Measurements from ENCODE around the gene TFDP2.

GRCh38 chr3:142046320-142047020, 102.9 kb downstream of the TFDP2 start:
- TF ChIP-seq GATA2 (IDR thresholded peaks at IDR 0.05; ENCODE audit: low read depth, low read length) (no peak), GATA3 (IDR thresholded peaks at IDR 0.05; ENCODE audit: low read depth, low read length) (no peak)
